ENCODE results near the gene TMEM170B. TPM values are rescaled to one million over a fixed set of nuclear protein-coding genes. Genes with fewer than 3 reads are reported as not detected.
A peak's percentile ranks its signal among the peaks of the same experiment; 100 is the strongest.

Gene TMEM170B
- total RNA-seq, 1 experiment from 2014 or later = 1.0 TPM

DNA sequence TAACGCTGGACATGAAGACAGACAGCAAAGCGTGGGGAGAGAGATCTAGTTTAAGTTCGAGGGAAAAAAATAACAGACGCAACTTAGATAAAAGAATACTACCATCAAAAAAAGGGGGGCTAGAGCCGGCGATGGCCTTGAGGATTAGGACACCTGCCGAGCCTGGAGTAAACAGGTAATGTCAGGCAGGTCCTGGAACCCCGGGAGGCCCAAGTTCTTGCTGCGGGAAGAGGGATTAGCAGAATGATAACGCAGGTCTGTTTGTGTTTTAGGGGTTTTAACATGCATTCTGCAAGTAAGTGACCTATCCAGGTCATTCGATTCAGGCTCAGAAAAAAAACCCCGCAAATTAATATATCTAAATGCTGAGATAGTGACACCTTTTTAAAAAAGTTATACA is 754 bp upstream of the TMEM170B start:
- Histone ChIP-seq H3K4me1 (ENCODE audit: control insufficient read depth in 1 of 2, insufficient read depth in 2 of 2, low read length in 2 of 2) (peaks cover 7 to 15% of the 10 kb centered on the region in 2 experiments), H3K9ac (ENCODE audit: low read length) (peak overlapping the region; percentile 10; the same call in 1 of the 2 replicates), H3K9me2 (ENCODE audit: insufficient read depth) (no peaks in the 10 kb centered on the region), H3K4me3 (replicated peaks in 1 of 2; ENCODE audit: low read depth in 1 of 2, low read length in 2 of 2) (peak overlapping the region; percentile 38 to 60), H3K36me3 (ENCODE audit: control insufficient read depth in 1 of 2, insufficient read depth in 2 of 2, low read length in 2 of 2) (no peaks in the 10 kb centered on the region), H3K27ac (ENCODE audit: low read depth, low read length) (no peak overlapping the region), H4K20me1 (ENCODE audit: insufficient read depth) (no peaks in the 10 kb centered on the region), H3K79me2 (ENCODE audit: insufficient read depth, low read length) (no peaks in the 10 kb centered on the region), H2AFZ (ENCODE audit: low read depth, low read length, poor library complexity, severe bottlenecking) (peak overlapping the region; percentile 92), H3K27me3 (ENCODE audit: insufficient read depth, low read length) (no peaks in the 10 kb centered on the region), H3K9me3 (ENCODE audit: control insufficient read depth in 1 of 2, insufficient read depth in 1 of 2, low read depth in 1 of 2, low read length in 2 of 2) (no peaks in the 10 kb centered on the region), H3K4me2 (ENCODE audit: low read length) (peak overlapping the region; percentile 94)
- ChIA-PET POLR2A (no interaction called here), CTCF (no interaction called here), RAD21 (ENCODE audit: low non-redundant PET in 1 of 2, low total read pairs in 2 of 2, uncharacterized antibody in 2 of 2, unreplicated experiment in 2 of 2) (no interaction called here)
- intact Hi-C loops (cut with micrococcal nuclease) = no loop called here
- ATAC-seq (no peak), DNase-seq (ENCODE audit: low read depth, low spot score) (no peak)
- no TSS peak for BruUV-seq (replicated peaks)
- no peak for TF ChIP-seq EZH2phosphoT487 (IDR thresholded peaks at IDR 0.05; ENCODE audit: borderline replicate concordance)
- no peak for TF ChIP-seq EZH2 (IDR thresholded peaks at IDR 0.05)
- TF ChIP-seq CBX3 (IDR thresholded peaks at IDR 0.05; ENCODE audit: low read depth) = no peak
- no peak for TF ChIP-seq REST (IDR thresholded peaks at IDR 0.05; ENCODE audit: low read depth)
- TF ChIP-seq, protein P1, sequence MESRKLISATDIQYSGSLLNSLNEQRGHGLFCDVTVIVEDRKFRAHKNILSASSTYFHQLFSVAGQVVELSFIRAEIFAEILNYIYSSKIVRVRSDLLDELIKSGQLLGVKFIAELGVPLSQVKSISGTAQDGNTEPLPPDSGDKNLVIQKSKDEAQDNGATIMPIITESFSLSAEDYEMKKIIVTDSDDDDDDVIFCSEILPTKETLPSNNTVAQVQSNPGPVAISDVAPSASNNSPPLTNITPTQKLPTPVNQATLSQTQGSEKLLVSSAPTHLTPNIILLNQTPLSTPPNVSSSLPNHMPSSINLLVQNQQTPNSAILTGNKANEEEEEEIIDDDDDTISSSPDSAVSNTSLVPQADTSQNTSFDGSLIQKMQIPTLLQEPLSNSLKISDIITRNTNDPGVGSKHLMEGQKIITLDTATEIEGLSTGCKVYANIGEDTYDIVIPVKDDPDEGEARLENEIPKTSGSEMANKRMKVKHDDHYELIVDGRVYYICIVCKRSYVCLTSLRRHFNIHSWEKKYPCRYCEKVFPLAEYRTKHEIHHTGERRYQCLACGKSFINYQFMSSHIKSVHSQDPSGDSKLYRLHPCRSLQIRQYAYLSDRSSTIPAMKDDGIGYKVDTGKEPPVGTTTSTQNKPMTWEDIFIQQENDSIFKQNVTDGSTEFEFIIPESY (IDR thresholded peaks at IDR 0.05; ENCODE audit: extremely low read depth, insufficient replicate concordance, low read length) = no peak
- TF ChIP-seq, protein P2, sequence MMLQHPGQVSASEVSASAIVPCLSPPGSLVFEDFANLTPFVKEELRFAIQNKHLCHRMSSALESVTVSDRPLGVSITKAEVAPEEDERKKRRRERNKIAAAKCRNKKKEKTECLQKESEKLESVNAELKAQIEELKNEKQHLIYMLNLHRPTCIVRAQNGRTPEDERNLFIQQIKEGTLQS (IDR thresholded peaks at IDR 0.05) = no peak

Measured in HCT116 (cell line).